SK-N-MC (cell line): ENCODE measurements around the gene ZNF646.

Experiments used
- EZH2 ChIP-seq: fragments of 200-600 bp; sonication (generic); IDR thresholded peaks from one replicate; pipeline ENCODE4 v1.6.1; 2017; ENCODE audit warnings: antibody characterized with exemption
- FOXP2 ChIP-seq: optimal IDR thresholded peaks from 2 replicates; pipeline ENCODE3; 2011; ENCODE audit warnings: mild to moderate bottlenecking, moderate library complexity; ENCODE audit not compliant: insufficient read depth; ENCODE audit errors: extremely low read length, control extremely low read depth
- POLR2AphosphoS5 ChIP-seq: IDR thresholded peaks from 2 replicates; pipeline ENCODE4 v1.6.1; 2012; ENCODE audit warnings: mild to moderate bottlenecking, low read depth, low read length, borderline replicate concordance

DNA sequence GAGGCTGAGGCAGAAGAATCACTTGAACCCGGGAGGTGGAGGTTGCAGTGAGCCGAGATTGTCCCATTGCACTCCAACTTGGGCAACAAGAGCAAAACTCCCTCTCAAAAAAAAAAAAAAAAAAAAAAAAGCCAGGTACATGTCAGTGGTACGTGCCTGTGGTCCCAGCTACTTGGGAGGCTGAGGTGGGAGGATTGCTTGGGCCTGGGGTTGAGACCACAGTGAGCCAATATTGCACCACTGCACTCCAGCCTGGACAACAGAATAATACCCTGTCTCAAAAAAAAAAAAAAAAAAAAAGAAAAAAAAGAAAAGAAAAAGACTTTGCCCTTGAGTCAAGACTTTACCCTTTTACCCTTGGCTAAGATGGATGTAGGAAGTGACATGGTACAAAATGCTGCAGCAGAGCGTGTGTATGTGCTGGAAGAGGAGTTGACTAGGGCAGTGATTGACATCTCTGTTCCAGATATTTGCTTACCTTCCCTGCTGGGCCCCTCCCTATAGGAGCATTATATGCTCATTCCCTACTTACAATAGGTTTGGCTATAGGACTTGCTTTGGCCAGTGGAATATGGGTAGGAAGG lies 30.2 kb upstream of the ZNF646 start:
- TF ChIP-seq EZH2 (no peak), POLR2AphosphoS5 (no peak), FOXP2 (no peak)
